NT2/D1 (cell line): ENCODE measurements around the gene GJA1.

ENCODE experiments used
- YY1 ChIP-seq: IDR thresholded peaks from 2 replicates; pipeline ENCODE4 v1.6.1; 2011; ENCODE audit not compliant: insufficient read length, insufficient read depth
- ZNF274 ChIP-seq: IDR thresholded peaks from 2 replicates; pipeline ENCODE4 v1.6.1; 2011; ENCODE audit warnings: mild to moderate bottlenecking, low read depth, low read length

DNA sequence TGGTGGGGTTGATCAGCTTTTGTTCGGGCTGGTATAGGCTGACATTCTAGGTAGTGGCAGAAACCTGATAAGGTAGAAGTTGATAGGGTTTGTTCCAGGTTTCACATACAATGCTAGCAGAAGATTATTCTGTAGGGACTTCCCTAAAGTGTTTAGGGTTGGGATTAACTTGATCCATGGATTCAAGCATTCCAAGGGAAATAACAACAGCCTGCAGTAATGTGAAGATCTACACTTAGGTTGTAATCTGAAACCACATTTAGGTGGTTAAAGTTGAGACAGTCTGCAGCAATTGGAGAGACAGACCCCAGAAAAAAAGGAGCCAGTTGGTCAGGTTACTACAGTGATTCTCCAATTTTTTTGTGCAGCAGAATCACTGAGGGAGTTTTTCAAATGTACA is 56.1 kb downstream of the GJA1 start:
- TF ChIP-seq YY1: no peak
- no peak for TF ChIP-seq ZNF274
